Esophagus muscularis mucosa (tissue), 4 donors: ENCODE measurements around the gene CREBRF.

Source experiments
- EP300 ChIP-seq: sonication (generic); formaldehyde crosslinking; IDR thresholded peaks from one replicate; pipeline ENCODE4 v1.6.1; 2017; ENCODE audit warnings: antibody characterized with exemption
- POLR2A ChIP-seq: fragments of 450-650 bp; IDR thresholded peaks from one replicate; pipeline ENCODE4 v1.6.1; 2017; ENCODE audit warnings: antibody characterized with exemption, moderate library complexity, mild to moderate bottlenecking, low read depth
- TF ChIP-seq, protein P1 (sequence below), 3 experiments: fragments of 200-600 bp in 2 of 3; fragments of 450-650 bp in 1 of 3; sonication (generic) in 2 of 3; IDR thresholded peaks; one replicate each; pipeline ENCODE4 v1.5.1; 2017 to 2019; ENCODE audit warnings: antibody characterized with exemption in 3 of 3, mild to moderate bottlenecking in 2 of 3, moderate library complexity in 1 of 3

DNA sequence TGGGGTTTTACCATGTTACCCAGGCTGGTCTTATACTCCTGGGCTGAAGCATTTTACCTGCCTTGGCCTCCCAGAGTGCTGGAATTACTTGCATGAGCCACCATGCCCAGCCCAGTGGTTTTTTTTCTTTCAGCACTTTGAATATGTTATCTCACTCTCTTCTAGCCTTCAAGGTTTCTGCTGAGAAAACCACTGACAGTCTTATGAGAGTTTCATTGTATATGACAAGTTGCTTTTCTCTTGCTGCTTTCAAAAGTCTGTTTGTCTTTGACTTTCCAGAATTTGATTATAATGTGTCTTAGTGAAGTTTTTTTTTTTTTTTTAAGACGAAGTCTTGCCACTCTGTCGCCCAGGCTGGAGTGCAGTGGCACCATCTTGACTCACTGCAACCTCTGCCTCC lies 45.1 kb downstream of the CREBRF start:
- TF ChIP-seq EP300 (no peak), POLR2A (no peak)
- TF ChIP-seq, protein P1, sequence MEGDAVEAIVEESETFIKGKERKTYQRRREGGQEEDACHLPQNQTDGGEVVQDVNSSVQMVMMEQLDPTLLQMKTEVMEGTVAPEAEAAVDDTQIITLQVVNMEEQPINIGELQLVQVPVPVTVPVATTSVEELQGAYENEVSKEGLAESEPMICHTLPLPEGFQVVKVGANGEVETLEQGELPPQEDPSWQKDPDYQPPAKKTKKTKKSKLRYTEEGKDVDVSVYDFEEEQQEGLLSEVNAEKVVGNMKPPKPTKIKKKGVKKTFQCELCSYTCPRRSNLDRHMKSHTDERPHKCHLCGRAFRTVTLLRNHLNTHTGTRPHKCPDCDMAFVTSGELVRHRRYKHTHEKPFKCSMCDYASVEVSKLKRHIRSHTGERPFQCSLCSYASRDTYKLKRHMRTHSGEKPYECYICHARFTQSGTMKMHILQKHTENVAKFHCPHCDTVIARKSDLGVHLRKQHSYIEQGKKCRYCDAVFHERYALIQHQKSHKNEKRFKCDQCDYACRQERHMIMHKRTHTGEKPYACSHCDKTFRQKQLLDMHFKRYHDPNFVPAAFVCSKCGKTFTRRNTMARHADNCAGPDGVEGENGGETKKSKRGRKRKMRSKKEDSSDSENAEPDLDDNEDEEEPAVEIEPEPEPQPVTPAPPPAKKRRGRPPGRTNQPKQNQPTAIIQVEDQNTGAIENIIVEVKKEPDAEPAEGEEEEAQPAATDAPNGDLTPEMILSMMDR (IDR thresholded peaks at IDR 0.05), result no peak
